ENCODE results near the gene DDX1.

Gene DDX1

GRCh38 chr2:15553951-15554350 lies 37.7 kb upstream of the DDX1 start:
- no peak for TF ChIP-seq TAF1 (IDR thresholded peaks at IDR 0.05; ENCODE audit: borderline replicate concordance, insufficient read depth, low read length)
- no peak for TF ChIP-seq POLR2AphosphoS5 (IDR thresholded peaks at IDR 0.05; ENCODE audit: low read depth, low read length)
- TF ChIP-seq REST (IDR thresholded peaks at IDR 0.05; ENCODE audit: insufficient read depth in 1 of 2, low read depth in 2 of 2, low read length in 2 of 2), result no peak
- no peak for TF ChIP-seq SIN3A (IDR thresholded peaks at IDR 0.05; ENCODE audit: borderline replicate concordance, insufficient read depth, low read length)
- no peak for TF ChIP-seq FOXP2 (optimal IDR thresholded peaks at IDR 0.05; ENCODE audit: borderline replicate concordance, extremely low read depth, extremely low read length, insufficient read depth)

GRCh38 chr2:15554525-15555218 lies 37.0 kb upstream of the DDX1 start:
- TF ChIP-seq SIN3A (IDR thresholded peaks at IDR 0.05; ENCODE audit: borderline replicate concordance, insufficient read depth, low read length), result no peak
- no peak for TF ChIP-seq FOXP2 (optimal IDR thresholded peaks at IDR 0.05; ENCODE audit: borderline replicate concordance, extremely low read depth, extremely low read length, insufficient read depth)
- TF ChIP-seq REST (IDR thresholded peaks at IDR 0.05; ENCODE audit: insufficient read depth in 1 of 2, low read depth in 2 of 2, low read length in 2 of 2), result no peak
- no peak for TF ChIP-seq TAF1 (IDR thresholded peaks at IDR 0.05; ENCODE audit: borderline replicate concordance, insufficient read depth, low read length)
- no peak for TF ChIP-seq POLR2AphosphoS5 (IDR thresholded peaks at IDR 0.05; ENCODE audit: low read depth, low read length)

- TF ChIP-seq FOXP2 (optimal IDR thresholded peaks at IDR 0.05; ENCODE audit: borderline replicate concordance, extremely low read depth, extremely low read length, insufficient read depth), result no peak
- TF ChIP-seq REST (IDR thresholded peaks at IDR 0.05; ENCODE audit: insufficient read depth in 1 of 2, low read depth in 2 of 2, low read length in 2 of 2), result no peak
- no peak for TF ChIP-seq SIN3A (IDR thresholded peaks at IDR 0.05; ENCODE audit: borderline replicate concordance, insufficient read depth, low read length)
- no peak for TF ChIP-seq TAF1 (IDR thresholded peaks at IDR 0.05; ENCODE audit: borderline replicate concordance, insufficient read depth, low read length)
- no peak for TF ChIP-seq POLR2AphosphoS5 (IDR thresholded peaks at IDR 0.05; ENCODE audit: low read depth, low read length)
Observed at GRCh38 chr2:15555760-15556193, 35.9 kb upstream of the DDX1 start.

GRCh38 chr2:15556311-15556930 lies 35.2 kb upstream of the DDX1 start:
- no peak for TF ChIP-seq SIN3A (IDR thresholded peaks at IDR 0.05; ENCODE audit: borderline replicate concordance, insufficient read depth, low read length)
- TF ChIP-seq FOXP2 (optimal IDR thresholded peaks at IDR 0.05; ENCODE audit: borderline replicate concordance, extremely low read depth, extremely low read length, insufficient read depth), result no peak
- no peak for TF ChIP-seq REST (IDR thresholded peaks at IDR 0.05; ENCODE audit: insufficient read depth in 1 of 2, low read depth in 2 of 2, low read length in 2 of 2)
- TF ChIP-seq POLR2AphosphoS5 (IDR thresholded peaks at IDR 0.05; ENCODE audit: low read depth, low read length), result no peak
- no peak for TF ChIP-seq TAF1 (IDR thresholded peaks at IDR 0.05; ENCODE audit: borderline replicate concordance, insufficient read depth, low read length)

Data from PFSK-1 (cell line).